Adrenal gland (tissue), 12 donors: Measurements from ENCODE around the gene DAB2IP. TPM values are rescaled to one million over a fixed set of nuclear protein-coding genes. Genes with fewer than 3 reads are reported as not detected.

Experiments used
- DNase-seq, 7 donors: peaks; one replicate each; pipeline ENCODE4 v3.0.0-alpha.2; 2019 to 2020
- H3K27ac ChIP-seq, 5 donors: fragments of 200-600 bp; sonication (generic) in 4 of 5; 1 replicate in 3 of 5; 2 replicates in 2 of 5; pipeline versions ENCODE4 v1.5.1 to v1.8.0; 2016 to 2020; ENCODE audit warnings: mild to moderate bottlenecking in 1 of 5
- H3K27me3 ChIP-seq: fragments of 200-600 bp; 2 replicates; pipeline ENCODE4 v1.8.0; 2021
- H3K36me3 ChIP-seq, 2 donors: fragments of 200-600 bp; replicated peaks in 1 of 2; 1 replicate in 1 of 2; 2 replicates in 1 of 2; pipeline versions ENCODE4 v1.5.1 to v1.8.0; 2018 to 2022
- H3K4me1 ChIP-seq, 2 donors: fragments of 200-600 bp; replicated peaks in 1 of 2; 1 replicate in 1 of 2; 2 replicates in 1 of 2; pipeline versions ENCODE4 v1.5.1 to v1.8.0; 2018 to 2021
- H3K4me3 ChIP-seq, 4 donors: fragments of 200-600 bp; sonication (generic) in 3 of 4; one replicate each; pipeline ENCODE4 v1.5.1; 2016 to 2018
- H3K9me3 ChIP-seq, 3 donors: fragments of 200-600 bp; sonication (generic) in 1 of 3; replicated peaks in 1 of 3; 1 replicate in 2 of 3; 2 replicates in 1 of 3; pipeline versions ENCODE4 v1.5.1 to v1.8.0; 2016 to 2021
- POLR2A ChIP-seq, 2 donors: fragments of 450-650 bp; IDR thresholded peaks; one replicate each; pipeline ENCODE4 v1.6.1; 2017; ENCODE audit warnings: antibody characterized with exemption in 2 of 2, mild to moderate bottlenecking in 2 of 2, moderate library complexity in 1 of 2
- WGBS, 4 donors: extraction: QIAGEN DNeasy Blood & Tissue Kit in 2 of 4; methylation state at CpG; one replicate each; pipeline versions ENCODE4 v1.1.5 to v1.1.7; 2013 to 2017; 5-methylcytosine and 5-hydroxymethylcytosine counted together
- intact Hi-C, 2 donors: fragments of 100-400 bp; cut with DNase I; formaldehyde crosslinking; loops; one replicate each; pipeline versions ENCODE4 v1.14.1 to v1.15.0; 2022 to 2023
- polyA plus RNA-seq, 3 donors: library from polyadenylated mRNA; stranded (reverse); fragments of 200-250 nt in 2 of 3; fragments of 350-450 nt in 1 of 3; fragmentation: Illumina TruSeq in 1 of 3; extraction: RNeasy Lipid Tissue Mini Kit (QIAGEN cat#74804) in 1 of 3; gene quantifications; one replicate each; pipeline ENCODE4 v1.2.3, GENCODE V29; 2013 to 2014
- total RNA-seq, 9 donors: library from RNA; depleted of rRNA in 4 of 9; stranded (reverse); fragments of >200 nt in 4 of 9; fragments of 120-200 nt in 1 of 9; fragmentation: NEBNext Ultra II Directional in 1 of 9; extraction: Animal tissue kit (Norgen Biotek cat#: 25700) in 1 of 9; gene quantifications; one replicate each; pipeline versions ENCODE4 v1.1.0 to v1.2.4, GENCODE V29; 2013 to 2023
- TF ChIP-seq, protein P1 (sequence below), 6 experiments: fragments of 450-650 bp in 4 of 6; fragments of 200-600 bp in 2 of 6; sonication (generic) in 1 of 6; IDR thresholded peaks; 1 replicate in 5 of 6; 2 replicates in 1 of 6; pipeline versions ENCODE4 v1.5.1 to v1.8.0; 2016 to 2021; ENCODE audit warnings: antibody characterized with exemption in 6 of 6, mild to moderate bottlenecking in 2 of 6, moderate library complexity in 1 of 6
- donor health status: healthy with polysubstance abuse.
- donor health status: Bipolar disorder and iron deficiency.
- donor health status: DM: yes; HTN: yes; CAD: no.
- donor health status: DM: no; HTN: no; CAD: no.
- donor health status: DM: no; HTN: no; CAD: no.
- donor health status: DM: yes; HTN: yes; CAD: no.

The DAB2IP gene
- total and polyA plus RNA-seq, 12 donors, result 12.0 to 52.2 (median 43.9) TPM

DNA sequence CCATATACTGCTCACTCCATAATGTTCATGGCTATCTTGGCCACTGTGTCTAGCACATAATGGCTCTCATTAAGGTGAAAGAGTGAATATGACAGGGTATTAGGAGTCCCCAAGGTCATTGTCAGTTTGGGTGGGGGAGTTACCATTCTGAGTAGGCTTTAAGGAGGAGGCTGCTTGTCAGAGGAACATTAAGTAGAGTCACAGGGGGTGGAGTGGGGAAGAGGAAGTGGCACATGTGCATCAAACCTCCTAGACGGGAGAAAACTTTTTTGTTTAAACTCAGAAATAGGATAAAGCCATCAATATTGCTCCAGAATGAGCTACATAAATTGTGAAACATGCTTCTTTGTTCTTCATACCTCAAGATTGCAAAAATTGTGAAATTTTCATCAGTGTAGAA is 45.5 kb downstream of the DAB2IP start:
- Histone ChIP-seq H3K27me3 (no peaks in the 10 kb centered on the region), H3K4me3 (no peak overlapping the region), H3K27ac (no peak overlapping the region), H3K4me1 (peaks cover 15 to 19% of the 10 kb centered on the region in 2 donors), H3K36me3 (no peaks in the 10 kb centered on the region), H3K9me3 (no peaks in the 10 kb centered on the region)
- intact Hi-C loops, result loop anchor here in 1 of 2 donors (5.0 kb wide), 1 partner anchor 300 kb away; no protein-coding TSS in a partner anchor
- TF ChIP-seq, protein P1, sequence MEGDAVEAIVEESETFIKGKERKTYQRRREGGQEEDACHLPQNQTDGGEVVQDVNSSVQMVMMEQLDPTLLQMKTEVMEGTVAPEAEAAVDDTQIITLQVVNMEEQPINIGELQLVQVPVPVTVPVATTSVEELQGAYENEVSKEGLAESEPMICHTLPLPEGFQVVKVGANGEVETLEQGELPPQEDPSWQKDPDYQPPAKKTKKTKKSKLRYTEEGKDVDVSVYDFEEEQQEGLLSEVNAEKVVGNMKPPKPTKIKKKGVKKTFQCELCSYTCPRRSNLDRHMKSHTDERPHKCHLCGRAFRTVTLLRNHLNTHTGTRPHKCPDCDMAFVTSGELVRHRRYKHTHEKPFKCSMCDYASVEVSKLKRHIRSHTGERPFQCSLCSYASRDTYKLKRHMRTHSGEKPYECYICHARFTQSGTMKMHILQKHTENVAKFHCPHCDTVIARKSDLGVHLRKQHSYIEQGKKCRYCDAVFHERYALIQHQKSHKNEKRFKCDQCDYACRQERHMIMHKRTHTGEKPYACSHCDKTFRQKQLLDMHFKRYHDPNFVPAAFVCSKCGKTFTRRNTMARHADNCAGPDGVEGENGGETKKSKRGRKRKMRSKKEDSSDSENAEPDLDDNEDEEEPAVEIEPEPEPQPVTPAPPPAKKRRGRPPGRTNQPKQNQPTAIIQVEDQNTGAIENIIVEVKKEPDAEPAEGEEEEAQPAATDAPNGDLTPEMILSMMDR (IDR thresholded peaks at IDR 0.05), result no peak
- TF ChIP-seq POLR2A (IDR thresholded peaks at IDR 0.05), result no peak
- no peak for DNase-seq
- 58 to 84% (median 74%) methylated on average over 1 of the region's 1 CpG for WGBS, 4 donors

DNA sequence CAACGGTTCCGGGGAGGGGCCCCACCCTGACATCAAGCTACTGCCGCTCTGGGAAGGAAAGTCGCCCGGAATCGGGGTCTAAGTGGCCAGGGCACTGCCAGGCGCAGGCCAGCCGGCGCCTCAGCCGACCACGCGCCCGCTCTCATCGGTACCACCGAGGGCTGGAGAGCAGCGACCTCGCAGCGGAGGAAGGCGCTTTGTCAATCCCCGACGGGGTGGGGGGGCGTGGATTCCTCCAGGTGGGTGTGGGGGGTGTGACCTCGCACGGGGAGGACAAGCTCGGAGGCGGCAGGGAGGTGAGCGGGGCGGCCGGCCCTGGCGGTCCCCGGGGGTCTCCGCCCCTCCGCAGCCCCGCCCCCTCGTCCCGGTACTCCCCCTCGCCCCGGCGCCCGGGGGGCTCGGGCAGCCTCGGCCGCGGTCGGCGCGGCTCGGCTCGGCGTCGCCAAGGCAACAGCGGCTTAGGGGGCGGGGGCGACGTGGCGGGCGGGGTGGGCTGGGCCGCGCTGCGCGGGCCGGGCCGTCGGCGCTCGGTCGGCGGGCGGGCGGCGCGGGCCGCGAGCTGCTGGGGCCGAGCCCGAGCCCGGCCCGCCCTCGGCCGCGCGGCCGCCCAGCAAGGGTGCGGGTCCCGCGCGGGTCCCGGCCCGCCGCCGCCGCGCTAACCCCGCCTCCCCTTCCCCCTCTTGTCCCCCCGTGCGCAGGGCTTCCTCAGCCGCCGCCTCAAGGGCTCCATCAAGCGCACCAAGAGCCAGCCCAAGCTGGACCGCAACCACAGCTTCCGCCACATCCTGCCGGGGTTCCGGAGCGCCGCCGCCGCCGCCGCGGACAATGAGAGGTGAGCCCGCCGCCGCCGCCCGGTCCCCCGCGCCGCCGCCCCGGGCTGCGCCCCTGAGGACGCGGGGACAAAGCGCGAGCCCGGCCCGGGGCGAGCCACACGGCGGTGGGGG is 47.5 kb downstream of the DAB2IP start:
- H3K4me3 ChIP-seq, result peak overlapping the region in 2 of 4 donors; percentile 19 to 92
- H3K36me3 ChIP-seq, result no peaks in the 10 kb centered on the region
- peaks cover 11 to 19% of the 10 kb centered on the region in 2 donors for H3K4me1 ChIP-seq
- intact Hi-C loops, result loop anchor here in 1 of 2 donors (5.0 kb wide), 1 partner anchor 298 kb away; no protein-coding TSS in a partner anchor
- DNase-seq, result peak in 6 of 7 donors; percentile 43 to 63 (median 56)
- TF ChIP-seq POLR2A (IDR thresholded peaks at IDR 0.05), result no peak
- TF ChIP-seq, protein P1 (IDR thresholded peaks at IDR 0.05), result no peak
- H3K27ac ChIP-seq, result peak overlapping the region in 2 of 5 donors; percentile 40 to 54
- H3K27me3 ChIP-seq, result no peaks in the 10 kb centered on the region
- 3 to 23% (median 3%) methylated on average over 3 to 130 of the region's 130 CpGs for WGBS, 4 donors
- no peaks in the 10 kb centered on the region for H3K9me3 ChIP-seq

DNA sequence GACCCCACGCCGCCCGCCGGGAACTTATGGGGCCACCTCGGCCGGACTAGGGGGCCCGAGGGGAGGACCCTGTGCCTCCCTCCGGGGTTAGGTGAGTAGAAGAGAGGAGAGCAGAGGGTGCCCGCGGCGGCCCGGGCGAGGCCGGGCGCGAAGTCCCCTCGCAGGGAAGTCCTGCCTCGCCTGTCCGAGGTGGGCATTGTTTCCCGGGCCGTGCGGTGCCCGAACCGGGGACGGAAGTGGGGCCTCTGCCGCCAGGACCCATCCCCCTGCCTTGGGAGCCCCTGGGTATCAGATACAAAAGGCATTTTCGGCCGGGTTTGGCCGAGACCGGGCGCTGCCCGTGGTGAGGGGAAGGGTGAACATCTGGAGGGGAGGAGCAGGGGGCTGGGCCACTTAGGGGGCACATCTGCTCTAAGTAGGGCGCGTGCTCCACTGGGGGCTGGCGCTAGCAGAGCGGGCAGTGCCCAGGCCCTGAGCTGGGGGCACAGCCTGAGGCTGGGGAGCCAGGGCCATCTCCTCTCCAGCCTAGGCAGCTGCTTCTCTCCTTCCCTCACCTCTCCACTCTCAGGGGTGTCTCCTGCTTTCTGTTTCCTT is 48.2 kb downstream of the DAB2IP start:
- Histone ChIP-seq H3K9me3 (no peaks in the 10 kb centered on the region), H3K4me3 (peak overlapping the region in 2 of 4 donors; percentile 19 to 92), H3K36me3 (no peaks in the 10 kb centered on the region), H3K27ac (peak overlapping the region in 3 of 5 donors; percentile 37 to 54 (median 40)), H3K4me1 (peaks cover 11 to 19% of the 10 kb centered on the region in 2 donors), H3K27me3 (no peaks in the 10 kb centered on the region)
- no peak for DNase-seq
- intact Hi-C loops, result loop anchor here in 1 of 2 donors (5.0 kb wide), 1 partner anchor 298 kb away; no protein-coding TSS in a partner anchor
- WGBS, 4 donors, result 7 to 20% (median 11%) methylated on average over 1 to 36 of the region's 36 CpGs
- TF ChIP-seq, protein P1 (IDR thresholded peaks at IDR 0.05), result no peak
- TF ChIP-seq POLR2A (IDR thresholded peaks at IDR 0.05), result no peak
